Testis (tissue), 3 donors: ENCODE data around the gene EMP1. TPM values are rescaled to one million over a fixed set of nuclear protein-coding genes. Genes with fewer than 3 reads are reported as not detected.
"Not testable (repeated sequence)": the region's sequence is repeated elsewhere in the genome, so short reads cannot be mapped to it uniquely, and the experiment has no call there.

Experiments
- DNase-seq: peaks from one replicate; pipeline ENCODE4 v3.0.0-alpha.2; 2019
- H3K27ac ChIP-seq, 2 donors: fragments of 200-600 bp; sonication (generic); one replicate each; pipeline ENCODE4 v1.5.1; 2019
- H3K27me3 ChIP-seq: fragments of 200-600 bp; sonication (generic); one replicate; pipeline ENCODE4 v1.5.1; 2019
- H3K36me3 ChIP-seq: fragments of 200-600 bp; sonication (generic); one replicate; pipeline ENCODE4 v1.5.1; 2017; ENCODE audit warnings: low read depth; ENCODE audit errors: missing control alignments
- H3K4me1 ChIP-seq: fragments of 200-600 bp; sonication (generic); one replicate; pipeline ENCODE4 v1.5.1; 2019
- H3K4me3 ChIP-seq, 2 donors: fragments of 200-600 bp; sonication (generic); one replicate each; pipeline ENCODE4 v1.5.1; 2017 to 2019
- H3K9me3 ChIP-seq: fragments of 200-600 bp; sonication (generic); one replicate; pipeline ENCODE4 v1.5.1; 2017
- CTCF ChIP-seq, 3 experiments: fragments of 450-650 bp in 2 of 3; fragments of 200-600 bp in 1 of 3; sonication (generic) in 1 of 3; IDR thresholded peaks; one replicate each; pipeline ENCODE4 v1.5.1; 2016 to 2019; ENCODE audit warnings: antibody characterized with exemption in 3 of 3, mild to moderate bottlenecking in 2 of 3, moderate library complexity in 1 of 3
- POLR2A ChIP-seq: fragments of 450-650 bp; IDR thresholded peaks from one replicate; pipeline ENCODE4 v1.6.1; 2017; ENCODE audit warnings: antibody characterized with exemption, mild to moderate bottlenecking, moderate library complexity
- WGBS, 2 donors: methylation state at CpG; one replicate each; pipeline ENCODE4 v1.1.5; 2018; 5-methylcytosine and 5-hydroxymethylcytosine counted together
- intact Hi-C: fragments of 100-400 bp; cut with DNase I; formaldehyde crosslinking; loops from one replicate; pipeline ENCODE4 v1.15.1; 2023; ENCODE audit warnings: low total_unique reads
- polyA plus RNA-seq: library from polyadenylated mRNA; stranded (reverse); fragments of 350-450 nt; fragmentation: Illumina TruSeq; extraction: RNeasy Lipid Tissue Mini Kit (QIAGEN cat#74804); gene quantifications from one replicate; pipeline ENCODE4 v1.2.3, GENCODE V29; 2014; ENCODE audit warnings: low read depth, low replicate concordance; ENCODE audit not compliant: insufficient read depth
- total RNA-seq, 2 donors: library from RNA; depleted of rRNA; stranded (reverse); fragments of >200 nt; gene quantifications; one replicate each; pipeline ENCODE4 v1.2.3, GENCODE V29; 2016

EMP1 gene
- total and polyA plus RNA-seq, 3 donors from 2014 or later = 14.1 to 59.4 (median 29.2) TPM

- Histone ChIP-seq H3K36me3 (no peaks in the 10 kb centered on the region), H3K4me1 (no peaks in the 10 kb centered on the region), H3K27ac (no peak overlapping the region), H3K4me3 (no peak overlapping the region), H3K9me3 (no peaks in the 10 kb centered on the region), H3K27me3 (no peaks in the 10 kb centered on the region)
- WGBS, 2 donors = 64 to 67% methylated on average over 3 of the region's 3 CpGs
- intact Hi-C loops = no loop called here
- no peak for DNase-seq
- TF ChIP-seq POLR2A (no peak), CTCF (IDR thresholded peaks at IDR 0.05) (no peak)
Measured at GRCh38 chr12:13257356-13257875, 60.9 kb downstream of the EMP1 start.

- Histone ChIP-seq H3K9me3 (no peaks in the 10 kb centered on the region), H3K4me3 (no peak overlapping the region), H3K27me3 (no peaks in the 10 kb centered on the region), H3K4me1 (no peaks in the 10 kb centered on the region), H3K36me3 (no peaks in the 10 kb centered on the region), H3K27ac (no peak overlapping the region)
- intact Hi-C loops = no loop called here
- no peak for DNase-seq
- WGBS, 2 donors = 79 to 97% methylated on average over 3 of the region's 3 CpGs
- no peak for TF ChIP-seq CTCF (IDR thresholded peaks at IDR 0.05)
Measured at GRCh38 chr12:13258197-13258596, 61.7 kb downstream of the EMP1 start.

GRCh38 chr12:13258717-13259119 is 62.2 kb downstream of the EMP1 start:
- Histone ChIP-seq H3K27me3 (no peaks in the 10 kb centered on the region), H3K36me3 (no peaks in the 10 kb centered on the region), H3K9me3 (no peaks in the 10 kb centered on the region), H3K4me1 (no peaks in the 10 kb centered on the region), H3K4me3 (no peak overlapping the region), H3K27ac (no peak overlapping the region)
- WGBS, 2 donors = 83 to 91% methylated on average over 3 of the region's 3 CpGs
- TF ChIP-seq POLR2A = no peak
- no peak for TF ChIP-seq CTCF (IDR thresholded peaks at IDR 0.05)
- no peak for DNase-seq
- intact Hi-C loops = no loop called here

GRCh38 chr12:13259625-13260024 is 63.1 kb downstream of the EMP1 start:
- H3K4me1 ChIP-seq, DNase-seq, H3K9me3 ChIP-seq, H3K27me3 ChIP-seq, H3K4me3 ChIP-seq, H3K27ac ChIP-seq, H3K36me3 ChIP-seq, intact Hi-C loops: not testable (repeated sequence)
- 93 to 95% methylated on average over 7 of the region's 7 CpGs for WGBS, 2 donors

GRCh38 chr12:13267826-13268225 is 71.3 kb downstream of the EMP1 start:
- 83% methylated on average over 3 of the region's 3 CpGs for WGBS, 2 donors
- DNase-seq, H3K4me1 ChIP-seq, H3K36me3 ChIP-seq, H3K4me3 ChIP-seq, H3K9me3 ChIP-seq, H3K27ac ChIP-seq, intact Hi-C loops, H3K27me3 ChIP-seq: not testable (repeated sequence)

GRCh38 chr12:13268581-13268980 is 72.1 kb downstream of the EMP1 start:
- intact Hi-C loops = no loop called here
- WGBS, 2 donors = 93 to 100% methylated on average over 1 to 6 of the region's 6 CpGs
- Histone ChIP-seq H3K4me3 (no peak overlapping the region), H3K36me3 (no peaks in the 10 kb centered on the region), H3K9me3 (no peaks in the 10 kb centered on the region), H3K27me3 (no peaks in the 10 kb centered on the region), H3K4me1 (no peaks in the 10 kb centered on the region), H3K27ac (no peak overlapping the region)
- TF ChIP-seq POLR2A = no peak
- no peak for TF ChIP-seq CTCF (IDR thresholded peaks at IDR 0.05)
- no peak for DNase-seq
